Hematopoietic multipotent progenitor cell (in vitro differentiated cells): Measurements from ENCODE around the gene CFAP53. TPM values are rescaled to one million over a fixed set of nuclear protein-coding genes. Genes with fewer than 3 reads are reported as not detected.
"Not testable (repeated sequence)": the region's sequence is repeated elsewhere in the genome, so short reads cannot be mapped to it uniquely, and the experiment has no call there.

Experiments
- DNase-seq, 3 donors: peaks; one replicate each; pipeline ENCODE4 v3.0.0-alpha.2; 2011 to 2015; ENCODE audit warnings: low read depth in 2 of 3, low spot score in 2 of 3
- total RNA-seq: library from RNA; depleted of rRNA; stranded (reverse); fragments of >200 nt; gene quantifications from one replicate; pipeline ENCODE4 v1.2.3, GENCODE V29; 2012

The CFAP53 gene, protein sequence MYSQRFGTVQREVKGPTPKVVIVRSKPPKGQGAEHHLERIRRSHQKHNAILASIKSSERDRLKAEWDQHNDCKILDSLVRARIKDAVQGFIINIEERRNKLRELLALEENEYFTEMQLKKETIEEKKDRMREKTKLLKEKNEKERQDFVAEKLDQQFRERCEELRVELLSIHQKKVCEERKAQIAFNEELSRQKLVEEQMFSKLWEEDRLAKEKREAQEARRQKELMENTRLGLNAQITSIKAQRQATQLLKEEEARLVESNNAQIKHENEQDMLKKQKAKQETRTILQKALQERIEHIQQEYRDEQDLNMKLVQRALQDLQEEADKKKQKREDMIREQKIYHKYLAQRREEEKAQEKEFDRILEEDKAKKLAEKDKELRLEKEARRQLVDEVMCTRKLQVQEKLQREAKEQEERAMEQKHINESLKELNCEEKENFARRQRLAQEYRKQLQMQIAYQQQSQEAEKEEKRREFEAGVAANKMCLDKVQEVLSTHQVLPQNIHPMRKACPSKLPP
- 0.27 TPM for total RNA-seq

DNA sequence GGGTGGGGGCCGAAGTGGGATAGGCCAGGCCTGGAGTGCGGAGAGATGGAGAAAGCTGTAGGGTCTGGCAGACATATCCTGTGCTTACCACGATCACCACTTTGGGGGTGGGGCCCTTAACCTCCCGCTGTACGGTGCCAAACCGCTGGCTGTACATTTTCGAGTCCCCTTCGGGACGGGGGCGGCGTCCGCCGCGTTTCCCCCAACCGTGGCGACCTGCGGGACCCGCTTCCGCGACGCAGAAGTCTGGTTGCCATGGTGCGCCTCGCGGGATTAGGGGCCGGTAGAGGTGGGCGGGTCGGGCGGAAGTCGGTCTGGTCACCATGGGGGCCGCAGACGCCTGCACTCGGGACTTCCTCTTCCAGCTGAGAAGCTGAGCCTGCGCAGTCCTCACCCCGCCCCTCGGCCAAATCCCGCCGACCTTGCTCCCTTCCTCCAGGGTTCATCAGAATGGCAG, at the start of gene CFAP53:
Gene CFAP53 (minus strand): TSS at position 248 of the 457 bp plus-strand sequence. CDS start 91 bp downstream, at position 157.
- DNase-seq, result peak; percentile 46 to 94 (median 92)

DNA sequence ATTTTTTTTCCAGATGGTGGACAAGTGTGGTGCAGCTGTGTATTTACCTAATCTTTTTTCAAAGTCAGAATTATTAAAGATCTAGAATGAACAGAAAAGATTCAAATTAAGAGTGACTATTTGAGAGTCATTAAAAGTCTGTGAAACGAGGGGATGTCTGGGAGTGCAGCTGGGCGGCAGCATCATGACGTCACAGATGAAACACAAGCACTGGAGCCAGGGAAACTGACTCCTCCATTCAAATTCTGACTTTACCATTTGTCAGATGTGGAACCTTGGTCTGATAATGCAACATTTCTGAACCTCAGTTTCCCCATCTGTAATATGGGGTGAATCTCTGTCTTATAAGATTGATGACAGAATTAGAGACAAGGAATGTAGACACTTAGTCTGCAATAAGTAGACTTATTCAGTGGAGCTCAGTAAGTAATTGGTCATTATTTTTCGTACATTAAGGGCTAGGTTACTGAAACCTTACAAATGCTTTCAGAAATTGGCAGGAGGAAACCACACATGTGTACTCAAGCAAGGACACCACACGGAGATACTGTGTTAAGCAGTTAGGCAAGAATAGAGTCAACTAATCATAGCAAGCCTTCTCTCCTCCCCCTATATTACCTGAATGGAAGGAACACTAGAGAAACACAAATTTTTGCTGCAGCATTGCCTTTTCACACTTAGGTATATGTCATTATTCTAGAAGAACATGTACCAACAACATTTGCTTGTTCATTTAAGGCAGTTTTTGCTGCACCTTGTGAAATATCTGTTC, 49.0 kb upstream of the CFAP53 start:
- no peak for DNase-seq

- DNase-seq, result no peak
These were observed 47.7 kb upstream of the CFAP53 start for GRCh38 chr18:50313873-50314460.

DNA sequence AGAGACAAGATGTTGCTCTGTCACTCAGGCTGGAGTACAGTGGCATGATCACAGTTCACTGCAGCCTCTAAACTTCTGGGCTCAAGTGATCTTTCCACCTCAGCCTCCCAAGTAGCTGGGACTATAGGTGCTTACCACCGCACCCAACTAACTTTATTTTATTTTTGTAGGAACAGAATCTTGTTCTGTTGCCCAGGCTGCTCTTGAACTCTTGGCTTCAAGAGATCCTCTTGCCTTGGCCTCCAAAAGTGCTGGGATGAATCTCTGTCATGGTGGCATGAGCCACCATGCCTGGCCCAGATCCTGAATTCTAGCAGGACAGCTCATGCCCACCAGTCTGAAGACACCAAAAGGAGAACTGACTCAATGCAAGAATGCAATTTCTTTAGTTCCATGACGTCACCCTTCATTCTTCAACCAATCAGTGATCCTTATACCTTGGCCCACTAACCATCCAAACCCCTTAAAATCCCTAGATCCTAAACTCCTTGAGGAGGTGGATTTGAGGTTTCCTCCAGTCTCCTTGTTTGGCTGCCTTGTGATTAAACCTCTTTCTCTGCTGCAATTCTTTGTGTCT, 46.8 kb upstream of the CFAP53 start:
- DNase-seq, result no peak

DNA sequence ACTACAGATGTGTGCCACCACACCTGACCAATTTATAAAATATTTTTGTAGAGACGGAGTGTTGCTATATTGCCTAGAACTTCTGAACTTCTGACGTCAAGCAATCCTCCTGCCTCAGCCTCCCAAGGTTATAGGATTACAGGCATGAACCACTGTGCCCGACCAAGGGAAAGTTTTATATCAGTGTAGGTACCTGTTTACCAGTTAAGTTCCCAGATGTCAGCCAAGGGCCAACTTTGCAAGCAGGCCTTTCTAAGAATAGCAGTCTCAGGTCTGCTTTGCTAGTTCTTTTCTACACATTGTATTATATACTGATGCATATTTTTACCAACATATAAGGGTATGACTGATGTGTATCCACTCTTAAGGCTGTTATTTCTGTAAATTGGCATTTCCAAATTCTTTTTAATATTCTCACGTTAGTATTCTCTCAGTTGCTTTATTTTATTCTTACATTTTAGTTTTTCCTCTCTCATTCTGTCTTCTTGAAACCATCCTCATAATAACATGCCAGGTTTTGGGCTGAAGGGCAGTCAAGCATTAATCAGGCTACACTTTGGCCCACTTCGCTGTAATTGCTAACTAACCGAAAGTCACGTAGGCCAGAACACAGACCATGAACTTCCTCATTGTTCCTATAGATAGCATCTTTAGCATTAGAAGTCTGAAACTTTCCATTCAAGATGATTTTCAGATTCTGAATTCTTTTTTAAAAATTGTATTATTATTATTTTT, 46.2 kb upstream of the CFAP53 start:
- DNase-seq, result no peak

- no peak for DNase-seq
These were observed 45.4 kb upstream of the CFAP53 start for GRCh38 chr18:50311650-50312049.

DNA sequence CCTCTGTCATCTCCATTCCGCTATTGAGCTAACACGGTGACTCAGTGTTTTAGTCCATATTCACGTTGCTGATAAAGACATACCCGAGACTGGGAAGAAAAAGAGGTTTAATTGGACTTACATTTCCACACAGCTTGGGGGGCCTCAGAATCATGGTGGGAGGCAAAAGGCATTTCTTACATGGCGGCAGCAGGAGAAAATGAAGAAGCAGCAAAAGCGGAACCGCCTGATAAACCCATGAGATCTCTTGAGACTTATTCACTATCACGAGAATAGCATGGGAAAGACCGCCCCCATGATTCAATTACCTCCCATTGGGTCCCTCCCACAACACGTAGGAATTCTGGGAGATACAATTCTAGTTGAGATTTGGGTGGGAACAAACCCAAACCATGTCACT, 43.8 kb upstream of the CFAP53 start:
- no peak for DNase-seq

- DNase-seq, result not testable (repeated sequence)
These were observed 42.6 kb upstream of the CFAP53 start for GRCh38 chr18:50308851-50309250.

GRCh38 chr18:50307738-50308470, 41.6 kb upstream of the CFAP53 start:
- DNase-seq, result peak; percentile 78 to 89 (median 80)

GRCh38 chr18:50307400-50307737, 41.1 kb upstream of the CFAP53 start:
- DNase-seq, result no peak

- no peak for DNase-seq
These were observed 40.6 kb upstream of the CFAP53 start for GRCh38 chr18:50306944-50307343.

GRCh38 chr18:50301074-50301473, 34.8 kb upstream of the CFAP53 start:
- no peak for DNase-seq

- no peak for DNase-seq
These were observed 33.5 kb upstream of the CFAP53 start for GRCh38 chr18:50299626-50300388.

DNA sequence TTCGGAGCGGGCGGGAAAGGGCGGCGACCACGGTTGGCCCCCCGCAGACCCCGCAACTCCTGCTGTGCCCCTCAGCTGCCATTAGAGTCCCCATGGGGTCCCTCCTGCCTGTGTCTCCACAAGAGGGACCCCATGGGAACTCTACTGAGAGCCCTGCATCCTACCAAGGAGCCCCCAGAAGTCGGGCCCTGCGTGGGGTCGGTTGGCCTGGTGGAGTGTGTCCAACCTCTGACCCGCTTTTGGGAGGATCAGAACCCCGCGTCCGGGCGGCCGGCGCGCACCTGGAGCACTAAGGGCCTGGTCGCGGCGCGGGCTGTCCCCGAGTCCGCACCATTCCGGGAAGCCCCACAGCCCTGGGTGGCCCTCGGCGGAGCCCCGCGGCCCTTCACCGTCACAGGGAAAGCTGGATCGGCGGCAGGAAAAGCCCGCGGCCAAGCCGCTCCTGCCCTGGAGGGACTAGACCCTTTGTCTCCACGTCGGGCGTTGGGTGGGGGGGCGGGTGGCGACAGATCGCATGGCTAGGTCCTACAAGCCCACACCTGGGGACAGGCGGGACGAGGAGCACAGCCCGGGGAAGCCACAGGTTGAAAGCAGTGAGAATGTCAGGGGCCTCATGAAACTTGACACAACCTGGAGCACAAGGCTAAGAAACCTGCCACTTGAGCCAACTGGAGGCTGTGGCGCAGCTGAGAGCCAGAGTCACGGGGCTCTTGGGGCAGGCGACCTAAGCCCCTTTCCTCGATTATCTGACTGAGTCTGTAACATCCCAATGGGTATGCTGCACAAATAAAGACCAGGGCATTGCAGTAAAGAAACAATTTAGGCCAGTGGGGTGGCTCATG, 32.4 kb upstream of the CFAP53 start:
- no peak for DNase-seq

- DNase-seq, result peak in 2 of 3 donors; percentile 75 to 88
These were observed 31.5 kb upstream of the CFAP53 start for GRCh38 chr18:50297621-50298442.

DNA sequence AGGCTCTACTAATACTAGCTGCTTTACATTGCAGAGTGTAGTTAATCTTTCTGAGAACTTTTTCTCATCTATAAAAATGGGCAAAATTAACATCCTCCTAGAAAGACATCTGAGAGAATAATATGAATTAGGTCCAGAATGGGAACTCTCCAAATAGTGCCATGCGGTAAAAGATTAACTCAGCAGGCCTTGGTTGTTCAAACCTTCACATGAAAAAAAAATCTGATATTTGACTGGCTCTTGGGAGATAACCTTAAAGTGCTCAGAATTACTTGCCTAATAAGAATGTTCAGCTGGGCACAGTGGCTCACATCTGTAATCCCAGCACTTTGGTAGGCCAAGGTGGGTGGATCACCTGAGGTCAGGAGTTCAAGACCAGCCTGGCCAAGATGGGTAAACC, 26.7 kb upstream of the CFAP53 start:
- no peak for DNase-seq

GRCh38 chr18:50289108-50289443, 22.8 kb upstream of the CFAP53 start:
- no peak for DNase-seq
